Hypothalamus (tissue), 51 donors: ENCODE data around the gene MPPED2.

Experiments used
- DNase-seq, 51 donors: peaks; one replicate each; lab custom pipeline; 2025; lab: John Stamatoyannopoulos, UW

MPPED2 gene

DNA sequence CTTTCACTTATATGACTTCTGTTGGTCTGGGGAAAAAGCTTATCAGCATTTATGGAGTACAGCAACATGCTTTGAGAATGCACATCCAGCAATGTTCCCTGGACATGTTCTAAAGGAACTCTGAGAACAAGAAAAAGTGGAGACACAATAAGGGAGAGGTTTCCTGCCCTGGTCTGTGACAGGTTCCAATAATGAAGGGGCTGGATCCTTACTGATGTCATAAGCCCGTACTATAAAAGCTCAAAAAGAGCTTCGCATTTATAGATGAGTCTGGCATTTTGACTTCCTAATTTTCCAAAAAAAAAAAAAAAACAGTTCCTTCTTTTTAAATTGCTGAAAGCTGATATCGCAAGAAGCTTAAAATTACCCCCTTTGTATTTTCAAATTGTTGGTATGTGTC lies 129.1 kb downstream of the MPPED2 start:
- no peak for DNase-seq

DNA sequence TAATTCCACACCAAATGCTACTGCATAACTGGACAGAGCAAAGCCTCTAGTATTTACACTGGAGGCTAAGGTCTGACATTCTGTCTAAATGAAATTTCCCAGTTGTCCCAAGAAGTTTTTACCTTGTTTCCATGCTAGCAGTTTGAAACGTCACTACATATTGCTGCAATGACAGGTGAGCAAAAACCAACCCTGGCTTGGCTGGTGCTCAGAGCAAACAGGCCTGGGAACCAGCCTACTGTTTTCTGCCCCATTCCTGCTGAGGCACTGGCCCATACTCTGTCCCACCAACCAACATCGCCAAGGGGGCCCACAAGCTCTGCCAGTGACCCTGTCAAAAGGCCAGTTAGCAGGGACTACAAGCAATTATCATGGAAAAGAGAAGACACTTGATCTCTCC lies 131.1 kb downstream of the MPPED2 start:
- no peak for DNase-seq

DNA sequence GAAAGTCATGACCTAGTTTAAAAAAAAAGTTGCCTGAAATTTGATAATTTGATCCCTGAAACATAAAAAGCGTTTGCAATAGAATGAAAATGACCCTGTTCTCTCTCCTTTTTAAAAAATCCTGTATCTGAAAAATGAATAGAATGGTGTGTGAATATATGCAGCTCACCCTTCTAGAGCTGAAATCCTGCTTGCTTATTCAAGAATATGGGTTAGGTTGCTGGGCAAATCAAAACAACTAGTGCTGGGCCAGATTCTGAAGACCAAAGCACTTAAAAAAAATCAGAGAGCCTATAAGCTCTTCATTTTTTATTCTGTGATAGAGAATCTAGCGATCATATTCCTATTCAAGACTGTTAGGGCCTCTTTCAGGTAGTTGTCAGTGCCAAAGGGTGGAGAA lies 131.6 kb downstream of the MPPED2 start:
- DNase-seq: no peak

DNA sequence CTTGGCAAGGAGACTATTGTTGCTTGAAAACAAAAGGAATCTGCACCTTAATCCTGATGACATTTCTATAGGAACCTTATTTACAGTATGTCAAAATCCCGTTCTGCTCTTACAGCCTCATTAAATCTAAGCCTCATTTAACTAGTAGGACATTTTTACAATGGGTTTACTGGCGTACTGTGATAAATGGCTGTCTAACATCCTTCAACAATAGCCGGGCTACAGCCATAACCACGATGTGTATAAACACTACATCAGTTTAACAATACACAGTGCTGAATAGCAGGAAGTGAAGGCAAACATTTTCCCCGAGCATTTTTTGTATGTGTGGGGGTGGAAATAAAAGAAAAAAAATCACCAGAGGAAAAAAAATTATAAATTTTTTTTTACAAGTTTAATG lies 132.0 kb downstream of the MPPED2 start:
- DNase-seq: no peak

DNA sequence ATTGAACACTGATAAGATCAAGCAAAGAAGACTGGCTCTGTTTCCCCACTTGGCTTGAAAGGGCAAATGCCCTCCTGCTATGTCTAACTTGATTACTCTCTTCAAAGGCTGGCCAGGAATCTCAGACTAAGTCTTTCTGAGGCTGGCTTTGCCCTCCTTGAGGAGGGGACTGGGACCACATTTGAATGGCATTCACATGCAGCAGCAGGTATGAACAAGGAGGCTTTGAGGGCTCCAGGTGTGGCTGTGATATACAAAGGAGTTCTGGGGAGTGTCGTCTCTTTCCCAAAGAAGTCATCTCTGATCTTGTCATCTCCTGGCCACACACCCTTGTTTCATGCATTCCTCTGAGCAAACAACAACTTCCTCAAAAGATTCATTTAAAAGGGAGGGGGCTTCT lies 132.4 kb downstream of the MPPED2 start:
- DNase-seq: no peak

DNA sequence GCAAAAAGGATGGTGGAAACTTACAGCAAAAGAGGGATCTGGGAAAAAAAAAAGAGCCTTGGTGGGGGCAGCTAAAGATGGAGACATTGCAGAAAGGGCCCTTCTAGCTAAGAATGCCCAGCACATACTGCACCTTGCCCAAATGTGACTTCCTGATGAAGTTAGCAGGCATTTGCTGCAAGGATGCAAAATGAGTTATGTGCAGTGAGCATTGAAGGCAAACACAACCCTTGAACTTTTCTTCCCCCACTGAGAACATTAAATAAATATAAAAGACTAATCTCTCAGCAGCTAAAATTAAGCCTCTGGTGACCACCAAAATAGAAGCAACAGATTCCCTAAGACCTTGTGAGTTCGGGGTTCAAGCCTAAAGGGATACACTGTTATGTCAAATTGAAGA lies 133.3 kb downstream of the MPPED2 start:
- DNase-seq: no peak

DNA sequence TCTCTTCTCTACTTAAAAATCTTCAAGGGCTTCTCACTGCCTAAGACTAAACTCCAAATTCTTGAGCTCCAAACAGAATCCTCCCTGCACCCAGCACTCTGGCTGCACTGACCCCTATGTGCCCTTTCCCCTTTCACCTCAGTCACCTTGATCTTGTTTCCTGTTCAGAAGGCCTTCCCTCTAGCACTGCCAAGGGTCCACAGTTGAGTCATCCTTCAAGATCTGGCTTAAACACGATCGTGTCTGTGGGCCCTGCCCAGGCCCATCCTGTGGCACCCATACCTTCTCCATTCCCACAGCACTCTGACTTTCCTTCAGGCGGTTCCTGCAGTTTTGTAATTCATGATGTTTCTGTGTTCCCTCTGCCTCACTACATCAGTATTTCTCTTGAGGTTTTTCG lies 134.0 kb downstream of the MPPED2 start:
- DNase-seq: no peak

DNA sequence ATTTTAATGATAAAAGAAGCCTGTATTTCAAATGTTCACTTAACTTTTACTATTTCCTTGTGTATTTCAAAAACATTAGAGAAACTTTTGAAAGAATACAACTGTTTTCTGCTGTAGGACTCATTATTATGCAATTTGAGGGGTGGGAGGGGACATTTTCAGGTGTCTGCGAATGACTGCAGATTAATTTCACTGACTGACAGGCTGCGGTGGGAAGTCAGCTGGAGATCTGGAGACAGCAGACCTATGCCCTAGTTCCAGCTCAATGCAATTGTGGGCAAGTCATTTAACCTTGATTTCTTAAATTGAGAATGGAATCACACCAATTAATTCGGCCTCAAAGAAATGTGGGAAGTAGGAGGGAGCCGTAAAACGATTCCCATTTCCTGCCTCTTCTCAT lies 134.5 kb downstream of the MPPED2 start:
- no peak for DNase-seq

DNA sequence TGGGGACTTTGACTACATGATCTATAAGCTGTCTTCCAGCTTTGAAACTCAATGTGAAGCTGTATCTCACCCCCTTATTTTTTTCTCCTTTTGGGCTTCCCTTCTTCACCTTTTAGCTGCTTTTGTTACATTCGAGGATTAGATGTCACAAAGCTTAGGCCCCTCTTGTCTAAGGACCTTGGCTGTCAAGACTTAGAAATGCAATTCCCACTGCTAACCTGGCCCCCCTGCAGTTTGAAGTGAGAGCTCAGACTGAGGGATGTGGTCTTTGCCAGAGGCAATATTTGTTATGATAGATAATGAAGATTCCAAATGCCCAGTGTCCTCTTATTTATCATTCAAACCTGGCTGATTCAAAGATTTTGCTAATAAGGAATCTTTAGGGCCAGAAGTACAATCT lies 135.0 kb downstream of the MPPED2 start:
- DNase-seq: no peak

DNA sequence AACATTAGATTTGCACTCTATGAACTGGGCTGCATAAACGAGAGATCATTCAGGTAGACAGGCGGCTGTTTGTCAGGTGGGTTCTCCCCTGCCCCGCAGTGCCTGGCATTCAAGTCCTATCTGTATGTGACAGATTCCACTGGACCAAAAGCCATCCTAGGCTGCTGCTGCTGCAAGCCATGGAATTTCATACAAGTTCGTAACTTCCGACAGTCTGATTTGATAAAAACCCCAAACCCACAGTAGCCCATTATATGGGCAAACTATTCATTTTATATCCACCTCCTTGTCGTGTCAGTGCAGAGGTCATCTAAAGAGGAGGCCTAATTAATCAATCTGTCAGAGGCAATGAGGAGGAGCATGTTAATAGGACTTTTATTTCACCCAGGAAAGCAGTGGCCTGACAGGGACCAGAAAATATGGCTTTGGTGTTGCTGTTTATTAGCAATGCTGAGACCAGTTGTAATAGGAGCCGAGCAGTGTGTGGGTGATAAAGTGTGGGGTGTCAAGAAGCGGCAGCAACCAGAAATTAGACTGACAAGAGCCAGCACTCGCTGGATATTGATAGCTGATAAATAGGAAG lies 139.0 kb downstream of the MPPED2 start:
- DNase-seq: no peak

DNA sequence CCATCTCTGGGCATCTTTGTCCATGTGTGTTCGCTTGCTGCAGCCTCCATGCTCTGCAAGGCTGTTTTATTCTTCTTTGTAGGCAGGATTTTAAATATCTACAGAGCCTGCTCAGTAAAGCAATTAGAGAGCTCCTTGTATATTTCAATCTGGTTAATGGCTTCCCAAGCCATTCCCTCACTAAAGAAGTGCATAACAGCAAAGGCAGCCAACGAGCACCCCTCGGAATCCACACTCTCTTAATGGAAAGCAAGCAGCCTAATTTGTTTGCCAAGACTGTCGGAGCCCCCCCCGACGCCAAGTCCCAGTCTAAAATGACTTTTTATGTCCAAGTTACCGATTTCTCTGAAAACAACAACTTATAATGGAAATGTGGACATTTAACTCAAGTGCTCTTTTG lies 139.6 kb downstream of the MPPED2 start:
- no peak for DNase-seq

DNA sequence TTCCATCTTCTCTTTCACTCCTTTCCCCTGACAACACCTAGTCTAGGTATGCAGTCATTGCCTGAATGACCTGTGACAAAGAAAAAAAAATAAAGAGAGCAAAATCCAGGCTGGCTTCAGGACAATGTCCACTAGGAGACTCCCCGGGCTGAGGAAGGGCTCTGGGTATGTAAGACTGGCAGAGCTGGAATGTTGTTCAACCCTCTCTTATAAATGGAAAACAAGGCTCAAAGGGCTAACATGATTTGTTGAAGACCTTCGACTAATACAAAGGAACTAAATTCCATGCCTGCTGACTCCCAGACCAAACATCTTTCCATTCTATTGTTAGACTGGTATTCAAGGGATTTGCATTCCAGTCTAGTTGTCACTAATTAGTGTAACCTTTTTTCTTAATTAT lies 141.1 kb downstream of the MPPED2 start:
- no peak for DNase-seq

DNA sequence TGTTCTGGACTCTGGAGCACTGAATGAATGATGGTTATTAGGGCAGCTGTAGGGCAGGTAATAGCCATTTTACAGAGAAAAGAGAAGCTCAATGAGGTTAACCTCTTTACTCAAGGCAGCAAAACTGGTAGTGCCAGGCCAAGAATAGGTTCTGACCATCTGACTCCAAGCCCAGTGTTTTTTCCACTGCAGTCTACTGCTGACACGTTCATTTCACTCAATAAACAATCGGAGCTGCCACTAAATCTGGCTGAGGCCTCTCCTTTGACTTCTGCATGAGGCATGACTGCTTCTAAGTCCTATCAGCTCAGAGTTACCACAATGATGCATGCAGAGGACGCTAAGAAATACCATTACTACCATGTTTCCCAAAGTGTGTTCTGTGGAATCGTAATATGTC lies 145.6 kb downstream of the MPPED2 start:
- no peak for DNase-seq

DNA sequence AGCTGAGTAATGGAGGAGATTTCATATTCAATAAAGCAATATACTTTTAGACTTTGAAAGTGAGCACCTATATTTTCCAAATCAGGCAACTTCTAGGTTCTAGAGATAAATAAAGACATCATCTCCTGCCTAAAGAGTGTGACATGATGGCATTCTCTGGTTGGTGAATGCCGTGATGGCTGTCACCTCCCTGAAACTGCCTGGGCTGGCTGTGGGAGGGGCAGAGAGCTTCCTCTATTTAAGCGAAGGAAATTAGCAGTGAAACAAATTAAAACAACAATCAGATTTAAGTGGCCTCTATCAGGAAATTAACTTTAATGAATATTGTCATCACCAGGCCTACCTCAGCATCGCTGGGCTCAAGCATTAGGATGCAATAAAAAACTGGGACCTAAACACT lies 149.4 kb downstream of the MPPED2 start:
- DNase-seq: no peak

DNA sequence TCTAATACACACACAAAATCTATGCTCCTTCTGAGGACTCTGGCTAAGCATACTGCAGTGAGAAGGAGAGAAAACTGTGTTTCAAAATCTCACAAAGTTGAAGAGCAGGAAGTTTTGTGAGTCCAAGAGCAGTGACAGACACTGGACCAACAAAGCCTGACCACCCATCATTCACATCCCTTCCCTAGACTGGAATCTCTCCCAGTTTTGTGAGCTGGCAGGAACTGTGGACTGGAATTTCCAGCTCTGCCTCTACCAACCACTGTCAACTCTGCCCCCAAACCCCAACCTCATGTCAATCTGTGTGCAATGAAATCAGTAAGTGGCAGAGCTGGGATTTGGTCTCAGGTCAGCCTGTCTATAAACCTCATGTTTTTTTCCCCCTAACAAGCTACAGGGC lies 150.7 kb downstream of the MPPED2 start:
- DNase-seq: no peak

DNA sequence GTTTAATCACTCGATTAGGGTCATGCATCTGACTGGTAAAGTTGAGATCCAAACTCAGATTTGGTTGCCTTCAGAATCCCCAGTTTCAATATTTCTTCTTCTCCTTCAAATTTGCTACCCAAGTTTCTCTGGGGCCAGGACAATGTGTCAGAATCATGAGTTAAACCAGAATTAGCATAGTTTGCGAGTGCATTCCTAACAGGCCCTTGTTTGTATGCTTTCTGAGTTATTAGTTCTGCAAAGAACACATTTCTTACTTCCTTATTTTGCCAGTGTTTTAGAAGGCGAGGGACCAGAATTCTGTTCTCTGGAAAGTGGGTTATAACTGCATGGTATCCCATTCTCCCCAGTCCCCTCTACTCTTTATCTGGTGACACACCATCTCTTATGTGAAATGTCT lies 151.3 kb downstream of the MPPED2 start:
- no peak for DNase-seq

DNA sequence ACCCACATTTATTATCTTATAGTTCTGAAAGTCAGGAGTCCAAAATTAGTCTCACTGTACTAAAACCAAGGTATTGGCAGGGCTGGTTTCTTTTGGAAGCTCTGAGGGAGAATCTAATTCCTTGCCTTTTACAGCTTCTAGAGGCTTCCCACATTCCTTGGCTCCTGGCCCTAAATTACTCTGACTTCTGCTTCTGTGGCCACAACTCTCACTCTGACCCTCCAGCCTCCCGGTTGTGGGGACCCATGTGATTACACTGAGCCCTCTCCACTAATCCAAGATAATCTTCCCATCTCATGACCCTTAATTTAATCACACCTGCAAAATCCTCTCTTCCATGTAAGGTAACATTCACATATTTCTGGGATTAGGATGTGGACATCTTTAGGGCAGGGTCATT lies 152.3 kb downstream of the MPPED2 start:
- DNase-seq: no peak

DNA sequence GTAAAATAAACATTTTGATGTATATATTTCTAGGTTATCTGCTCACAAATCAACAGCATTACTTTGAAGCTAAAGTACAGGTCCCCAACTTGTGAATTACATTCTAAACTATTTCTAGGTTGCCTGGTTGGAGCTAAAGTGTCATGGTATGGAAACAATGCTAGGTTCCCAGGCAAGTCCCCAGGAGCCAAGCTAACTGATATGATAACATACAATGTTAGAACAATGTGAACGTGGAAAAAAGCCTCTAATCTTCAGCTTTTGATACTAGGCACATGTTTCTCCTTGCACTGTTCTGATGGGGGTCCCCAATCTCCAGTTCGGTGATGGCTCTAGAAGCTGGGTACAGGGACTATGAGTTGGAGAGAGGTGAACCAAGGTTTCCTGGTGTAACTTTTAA lies 153.4 kb downstream of the MPPED2 start:
- DNase-seq: no peak

DNA sequence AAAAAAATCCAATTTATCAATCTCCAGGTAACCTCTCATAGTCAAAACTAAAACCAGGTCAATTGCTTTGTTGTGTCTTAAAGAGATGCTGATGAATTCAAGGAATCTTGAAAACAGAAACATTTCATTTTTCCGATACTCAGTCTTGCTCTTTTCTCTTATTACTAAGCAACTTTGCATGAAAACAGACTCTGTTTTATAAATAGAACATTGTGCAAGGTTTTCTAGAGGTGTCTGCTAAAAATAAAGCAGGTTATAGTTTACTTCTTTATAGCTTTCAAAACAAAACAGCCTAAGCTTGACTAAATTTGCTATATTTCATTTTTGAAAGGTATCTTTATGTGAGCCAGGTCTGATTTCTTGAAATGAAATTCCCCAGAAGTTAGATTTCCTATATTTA lies 154.0 kb downstream of the MPPED2 start:
- DNase-seq: no peak

DNA sequence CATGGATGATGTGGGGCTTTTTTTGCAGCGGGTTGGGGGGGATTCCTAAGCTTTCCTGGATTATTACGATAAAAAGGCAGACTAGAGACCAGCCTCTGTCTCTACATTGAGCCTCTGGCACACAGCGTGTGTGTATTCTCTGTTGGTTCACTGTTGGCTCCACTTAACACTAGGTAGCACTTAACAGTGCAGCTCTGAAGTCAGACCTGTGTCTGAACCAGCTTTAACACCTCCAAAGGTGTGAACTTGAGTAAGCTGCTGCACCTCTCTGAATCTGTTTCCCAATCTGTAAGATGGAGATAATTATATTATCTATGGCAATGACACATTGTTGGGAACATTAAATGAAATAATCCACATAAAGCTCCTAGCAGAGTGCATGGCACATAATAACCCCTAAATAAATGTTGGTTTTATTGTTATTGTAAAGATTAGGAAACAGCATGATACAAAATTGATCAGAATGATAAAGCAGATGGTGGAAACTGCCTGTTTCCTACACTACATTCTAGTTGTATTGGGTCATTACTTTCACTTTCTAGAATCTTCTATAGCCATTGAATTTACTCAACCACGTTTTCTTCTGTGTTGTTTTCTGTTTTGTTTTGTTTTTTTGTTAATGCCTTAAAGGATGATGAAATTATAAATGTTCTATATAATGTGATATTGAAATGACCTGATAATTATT lies 154.9 kb downstream of the MPPED2 start:
- DNase-seq: no peak

DNA sequence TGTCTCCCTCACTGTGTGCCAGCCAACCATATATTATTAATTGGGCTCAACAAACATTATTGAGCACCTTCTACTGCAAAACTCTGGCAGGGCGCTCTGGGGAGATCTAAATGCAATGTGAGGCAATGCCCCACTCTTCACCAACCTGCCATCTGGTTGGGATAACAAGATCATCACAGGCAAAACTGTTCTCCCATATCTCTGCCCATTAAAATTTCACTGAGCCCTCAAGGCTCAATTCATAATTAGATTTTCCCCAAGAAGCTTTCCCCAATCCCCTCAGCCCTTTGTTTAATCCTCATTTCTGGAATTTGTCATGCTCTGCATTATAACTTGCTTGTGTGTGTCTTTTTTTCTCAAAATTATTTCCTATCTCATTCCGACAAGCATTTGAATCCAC lies 156.6 kb downstream of the MPPED2 start:
- DNase-seq: no peak

DNA sequence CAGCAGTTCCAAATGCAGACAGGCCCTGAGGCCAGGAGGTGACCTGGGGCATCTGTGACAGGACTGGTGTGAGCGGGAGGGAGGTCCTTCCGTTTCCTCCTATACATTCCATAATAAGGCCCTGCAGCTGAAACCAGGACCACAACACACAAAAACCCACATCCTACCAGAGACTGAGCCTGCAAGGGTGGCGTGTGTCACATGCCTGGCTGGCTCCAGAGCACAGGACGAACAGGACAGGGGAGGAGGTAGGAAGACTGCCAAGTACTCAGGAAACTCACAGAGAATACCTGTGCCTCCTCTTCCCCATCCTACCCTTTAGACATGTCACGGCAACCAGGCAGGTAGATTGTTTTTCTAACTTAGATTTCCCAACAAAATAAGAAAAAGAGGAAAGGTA lies 159.4 kb downstream of the MPPED2 start:
- no peak for DNase-seq

DNA sequence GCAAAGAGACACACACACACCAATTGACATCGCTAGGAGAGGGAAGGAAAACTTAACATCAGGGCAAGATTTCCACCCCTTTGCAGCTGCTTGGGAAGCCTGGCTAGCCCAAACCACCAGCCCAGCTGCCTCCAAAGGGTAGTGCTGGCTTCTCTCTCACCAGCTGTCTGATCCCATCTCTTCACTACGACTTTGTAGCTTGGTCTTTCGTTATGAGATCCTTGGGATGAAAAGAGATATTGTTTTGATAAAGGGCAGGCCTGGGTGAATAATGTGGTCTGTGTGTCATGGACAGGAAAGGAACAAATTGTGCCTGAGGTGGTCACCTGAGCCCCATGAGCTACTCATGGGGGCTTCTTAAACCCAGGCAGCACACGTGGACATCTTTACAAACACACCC lies 161.3 kb downstream of the MPPED2 start:
- DNase-seq: peak in 1 of 51 donors; percentile 6
